AG04449 (cell line): ENCODE measurements around the gene PDE1C.
"Not testable (repeated sequence)": the region's sequence is repeated elsewhere in the genome, so short reads cannot be mapped to it uniquely, and the experiment has no call there.

Experiments
- CTCF ChIA-PET: fragments of 350-600 bp; formaldehyde crosslinking; extraction: SDS; loops from one replicate; lab custom pipeline; 2021; ENCODE audit warnings: antibody characterized with exemption; lab: Yijun Ruan, JAX
- POLR2A ChIA-PET: fragments of 400-600, 350-600 bp; formaldehyde crosslinking; extraction: SDS; loops from one replicate; lab custom pipeline; 2020; ENCODE audit warnings: antibody characterized with exemption, inconsistent platforms; lab: Yijun Ruan, JAX
- DNase-seq: peaks from one replicate; pipeline ENCODE4 v3.0.0-alpha.2; 2010; ENCODE audit warnings: low read depth, low spot score
- H3K4me3 ChIP-seq: 2 replicates; pipeline ENCODE4 v1.5.1; 2011; ENCODE audit warnings: low read depth, mild to moderate bottlenecking, control low read depth, low read length
- CTCF ChIP-seq: IDR thresholded peaks from one replicate; pipeline ENCODE4 v1.5.1; 2011; ENCODE audit warnings: mild to moderate bottlenecking, moderate library complexity, low read length, control low read depth, inconsistent platforms; ENCODE audit not compliant: insufficient read depth; ENCODE audit errors: missing control alignments

PDE1C gene

GRCh38 chr7:32078824-32079223 is 8.6 kb upstream of the PDE1C start:
- POLR2A ChIA-PET = no interaction called here

GRCh38 chr7:32077806-32078205 is 7.6 kb upstream of the PDE1C start:
- no peak overlapping the region for H3K4me3 ChIP-seq
- ChIA-PET CTCF (no interaction called here), POLR2A (no interaction called here)
- no peak for TF ChIP-seq CTCF
- DNase-seq = no peak

More at GRCh38 chr7:32078824-32079223, 8.6 kb upstream of the PDE1C start:
- CTCF ChIA-PET = no interaction called here
- DNase-seq = no peak
- no peak overlapping the region for H3K4me3 ChIP-seq
- TF ChIP-seq CTCF = no peak

GRCh38 chr7:32076802-32077201 is 6.6 kb upstream of the PDE1C start:
- CTCF ChIA-PET = interaction anchor here (1.1 to 1.5 kb wide), 2 partner anchors 71 to 127 kb away, joined by 3 read pairs; no protein-coding TSS in a partner anchor
- POLR2A ChIA-PET, H3K4me3 ChIP-seq, DNase-seq: not testable (repeated sequence)

DNA sequence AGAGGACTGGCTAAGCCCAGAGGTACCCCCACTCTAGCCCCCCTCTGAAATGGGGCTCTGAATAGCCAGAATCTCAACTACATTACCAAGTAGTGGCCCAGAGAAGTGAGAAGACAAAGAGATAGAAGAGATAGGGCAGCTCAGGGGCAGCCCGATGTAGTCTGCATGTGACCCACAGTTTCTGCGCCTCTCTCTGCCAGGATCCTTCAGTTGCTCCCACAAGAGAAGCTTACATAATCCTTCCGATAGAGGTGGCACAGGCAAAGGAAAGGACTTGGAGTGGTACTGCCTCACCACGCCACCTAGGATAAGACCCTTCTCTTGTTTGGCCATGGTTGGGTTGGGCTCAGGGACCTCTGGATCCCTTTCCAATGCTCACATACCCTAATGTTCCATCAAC is 5.4 kb upstream of the PDE1C start:
- no peak for TF ChIP-seq CTCF
- CTCF ChIA-PET = interaction anchor here (1.5 kb wide), 1 partner anchor 129 kb away, joined by 3 read pairs; no protein-coding TSS in a partner anchor
- no peak overlapping the region for H3K4me3 ChIP-seq
- no peak for DNase-seq
- POLR2A ChIA-PET = interaction anchor here (1.3 kb wide), 1 partner anchor 87 kb away, joined by 5 read pairs; no protein-coding TSS in a partner anchor

- no peak for DNase-seq
- ChIA-PET POLR2A (interaction anchor here (1.3 kb wide), 1 partner anchor 88 kb away, joined by 5 read pairs; no protein-coding TSS in a partner anchor), CTCF (interaction anchor here (1.0 kb wide), 1 partner anchor 129 kb away, joined by 3 read pairs; no protein-coding TSS in a partner anchor)
- no peak for TF ChIP-seq CTCF
- H3K4me3 ChIP-seq = no peak overlapping the region
These were observed 4.8 kb upstream of the PDE1C start for GRCh38 chr7:32074787-32075585.

DNA sequence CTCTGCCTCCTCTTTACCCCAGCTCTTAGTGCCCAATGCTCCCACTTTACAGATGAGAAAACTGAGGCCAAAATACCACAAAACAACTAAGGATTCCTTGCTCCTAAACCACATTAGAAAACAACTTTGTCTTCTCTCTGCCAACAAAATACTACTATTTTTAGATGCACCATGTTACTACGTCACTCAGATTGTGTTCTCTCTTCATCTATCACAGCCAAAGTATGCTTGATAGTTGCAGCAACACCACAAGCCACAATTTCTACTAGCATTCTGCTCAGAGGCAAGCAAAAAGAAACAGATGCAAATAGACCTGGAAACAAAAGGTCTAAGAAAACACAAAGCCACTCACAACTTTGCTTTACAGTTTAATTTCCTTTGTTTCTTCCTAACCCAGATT is 3.3 kb upstream of the PDE1C start:
- H3K4me3 ChIP-seq = no peak overlapping the region
- no peak for TF ChIP-seq CTCF
- no peak for DNase-seq
- ChIA-PET POLR2A (interaction anchor here (1.0 kb wide), 1 partner anchor 20 kb away, joined by 3 read pairs; no protein-coding TSS in a partner anchor), CTCF (interaction anchor here (1.2 kb wide), 2 partner anchors 13 to 91 kb away, joined by 3 to 5 read pairs; no protein-coding TSS in a partner anchor)
